CD4-positive, alpha-beta T cell (primary cell): ENCODE results near the gene SCFD1. TPM values are rescaled to one million over a fixed set of nuclear protein-coding genes. Genes with fewer than 3 reads are reported as not detected.

Experiments used
- ATAC-seq: fragments of 200-7000 bp; cut with Tn5 transposase; one replicate; pipeline ENCODE4 v1.10.0; 2022; ENCODE audit warnings: mild to moderate bottlenecking; ENCODE audit not compliant: poor library complexity
- CTCF ChIA-PET: fragments of 350-600 bp; sonication (Branson Sonifier 250); formaldehyde crosslinking; loops from one replicate; lab custom pipeline; 2021; ENCODE audit warnings: antibody characterized with exemption, inconsistent platforms; lab: Charles Lee
- POLR2A ChIA-PET: fragments of 350-600 bp; sonication (Branson Sonifier 250); formaldehyde crosslinking; loops from one replicate; lab custom pipeline; 2021; ENCODE audit warnings: antibody characterized with exemption, inconsistent platforms; lab: Charles Lee
- DNase-seq, 14 experiments: peaks; one replicate each; pipeline ENCODE4 v3.0.0-alpha.2; 2013 to 2020; ENCODE audit warnings: mixed read lengths in 2 of 14
- H3K27ac ChIP-seq, 2 donors: one replicate each; pipeline versions ENCODE4 v1.5.1 to v1.7.0; 2013; ENCODE audit warnings: low read length in 2 of 2, low read depth in 1 of 2, mild to moderate bottlenecking in 1 of 2
- H3K27me3 ChIP-seq, 2 experiments: 1 replicate in 1 of 2; 2 replicates in 1 of 2; pipeline versions ENCODE4 v1.6.1 to v1.7.0; 2013; ENCODE audit warnings: low read length in 2 of 2, control low read depth in 1 of 2, mild to moderate bottlenecking in 1 of 2, moderate library complexity in 1 of 2; ENCODE audit not compliant: insufficient read depth in 2 of 2, control insufficient read depth in 1 of 2
- H3K36me3 ChIP-seq: one replicate; pipeline ENCODE4 v1.6.1; 2013; ENCODE audit warnings: low read length, control low read depth; ENCODE audit not compliant: insufficient read depth
- H3K4me1 ChIP-seq: one replicate; pipeline ENCODE4 v1.6.1; 2013; ENCODE audit warnings: low read length, control low read depth; ENCODE audit not compliant: insufficient read depth
- H3K4me3 ChIP-seq: one replicate; pipeline ENCODE4 v1.5.1; 2013; ENCODE audit warnings: mild to moderate bottlenecking, low read length, moderate library complexity
- H3K9me3 ChIP-seq, 2 experiments: 1 replicate in 1 of 2; 2 replicates in 1 of 2; pipeline versions ENCODE4 v1.6.1 to v1.7.0; 2013; ENCODE audit warnings: low read length in 2 of 2, mild to moderate bottlenecking in 2 of 2, control low read depth in 1 of 2, moderate library complexity in 1 of 2; ENCODE audit not compliant: control insufficient read depth in 1 of 2, insufficient read depth in 1 of 2
- H3K27ac Mint-ChIP-seq: one replicate; pipeline ENCODE4 v1.8.0; 2020; ENCODE audit warnings: mixed read lengths
- H3K27me3 Mint-ChIP-seq: one replicate; pipeline ENCODE4 v1.8.0; 2021; ENCODE audit warnings: mixed read lengths
- H3K36me3 Mint-ChIP-seq: one replicate; pipeline ENCODE4 v1.8.0; 2021; ENCODE audit warnings: low read depth, mixed read lengths
- H3K4me1 Mint-ChIP-seq: one replicate; pipeline ENCODE4 v1.8.0; 2021; ENCODE audit warnings: low read depth, mixed read lengths
- H3K4me3 Mint-ChIP-seq: one replicate; pipeline ENCODE4 v1.8.0; 2020; ENCODE audit warnings: mild to moderate bottlenecking, mixed read lengths
- H3K9me3 Mint-ChIP-seq: one replicate; pipeline ENCODE4 v1.8.0; 2020; ENCODE audit warnings: mixed read lengths
- intact Hi-C, 2 experiments: fragments of 100-400 bp; cut with DNase I in 1 of 2; cut with micrococcal nuclease in 1 of 2; formaldehyde crosslinking; loops; one replicate each; pipeline versions ENCODE4 v1.15.1 to v1.9.0; 2023 to 2025; cut with DNase I, micrococcal nuclease
- total RNA-seq, 174 experiments: library from RNA in 2 of 174; stranded (reverse) in 2 of 174; gene quantifications; one replicate each; pipeline ENCODE4 v1.2.3 and lab custom pipeline; 2021 to 2026
- TF ChIP-seq, protein P1 (sequence below): fragments of 200-600 bp; IDR thresholded peaks from one replicate; pipeline ENCODE4 v1.8.0; 2022; ENCODE audit warnings: antibody characterized with exemption, mild to moderate bottlenecking

Gene SCFD1
- total RNA-seq, 2 experiments from 2014 or later: 59.0 to 63.6 TPM

DNA sequence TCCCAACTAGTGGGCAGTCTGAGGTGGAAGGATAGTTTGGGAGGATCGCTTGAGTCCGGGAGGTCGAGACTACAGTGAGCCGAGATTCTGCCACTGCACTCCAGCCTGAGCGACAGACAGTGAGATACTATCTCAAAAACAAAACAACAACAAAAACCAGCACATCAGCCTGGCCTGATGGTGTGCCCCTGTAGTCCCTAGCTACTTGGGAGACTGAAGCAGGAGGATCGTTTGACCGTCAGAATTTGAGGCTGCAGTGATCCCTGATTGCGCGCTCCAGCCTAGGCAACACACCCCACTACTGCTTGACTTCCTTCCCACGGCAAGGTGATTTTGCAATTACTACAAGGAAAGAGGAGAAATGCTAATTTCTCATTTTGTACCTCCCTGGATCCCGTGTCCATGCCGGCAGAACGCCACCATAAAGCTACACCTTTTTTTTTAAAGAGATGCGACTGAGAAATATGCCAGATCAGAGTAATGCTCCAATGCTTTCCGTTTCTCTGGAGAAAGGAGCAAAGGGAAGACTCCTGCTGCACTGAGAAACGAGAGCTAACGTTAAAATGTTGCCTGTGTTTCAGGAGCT, 672 bp upstream of the SCFD1 start:
- ATAC-seq: peak; percentile 9
- H3K27me3 Mint-ChIP-seq: no peaks in the 10 kb centered on the region
- ChIA-PET POLR2A (interaction anchor here (0.7 to 1.9 kb wide), 7 partner anchors 12 to 1455 kb away, joined by 3 to 16 read pairs (median 5); partner anchors contain the start of genes ARHGAP5, G2E3 and STRN3), CTCF (no interaction called here)
- Histone ChIP-seq H3K27me3 (no peaks in the 10 kb centered on the region), H3K27ac (peak overlapping the region; percentile 63 to 69), H3K36me3 (peaks cover 5% of the 10 kb centered on the region), H3K9me3 (no peaks in the 10 kb centered on the region), H3K4me3 (peak overlapping the region; percentile 76), H3K4me1 (peaks cover 18% of the 10 kb centered on the region)
- peaks cover 40% of the 10 kb centered on the region for H3K4me1 Mint-ChIP-seq
- DNase-seq: peak in 6 of 14 experiments; percentile 4 to 48 (median 17)
- peak overlapping the region; percentile 91 for H3K4me3 Mint-ChIP-seq
- H3K27ac Mint-ChIP-seq: peak overlapping the region; percentile 92
- H3K36me3 Mint-ChIP-seq: peaks cover 25% of the 10 kb centered on the region
- TF ChIP-seq, protein P1, sequence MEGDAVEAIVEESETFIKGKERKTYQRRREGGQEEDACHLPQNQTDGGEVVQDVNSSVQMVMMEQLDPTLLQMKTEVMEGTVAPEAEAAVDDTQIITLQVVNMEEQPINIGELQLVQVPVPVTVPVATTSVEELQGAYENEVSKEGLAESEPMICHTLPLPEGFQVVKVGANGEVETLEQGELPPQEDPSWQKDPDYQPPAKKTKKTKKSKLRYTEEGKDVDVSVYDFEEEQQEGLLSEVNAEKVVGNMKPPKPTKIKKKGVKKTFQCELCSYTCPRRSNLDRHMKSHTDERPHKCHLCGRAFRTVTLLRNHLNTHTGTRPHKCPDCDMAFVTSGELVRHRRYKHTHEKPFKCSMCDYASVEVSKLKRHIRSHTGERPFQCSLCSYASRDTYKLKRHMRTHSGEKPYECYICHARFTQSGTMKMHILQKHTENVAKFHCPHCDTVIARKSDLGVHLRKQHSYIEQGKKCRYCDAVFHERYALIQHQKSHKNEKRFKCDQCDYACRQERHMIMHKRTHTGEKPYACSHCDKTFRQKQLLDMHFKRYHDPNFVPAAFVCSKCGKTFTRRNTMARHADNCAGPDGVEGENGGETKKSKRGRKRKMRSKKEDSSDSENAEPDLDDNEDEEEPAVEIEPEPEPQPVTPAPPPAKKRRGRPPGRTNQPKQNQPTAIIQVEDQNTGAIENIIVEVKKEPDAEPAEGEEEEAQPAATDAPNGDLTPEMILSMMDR: no peak
- no peaks in the 10 kb centered on the region for H3K9me3 Mint-ChIP-seq
- intact Hi-C loops: loop anchor here in 1 of 2 experiments (10.0 kb wide), 2 partner anchors 943 to 1583 kb away; partner anchors contain the start of genes NUBPL, RNU6-7 and RNU6-8

DNA sequence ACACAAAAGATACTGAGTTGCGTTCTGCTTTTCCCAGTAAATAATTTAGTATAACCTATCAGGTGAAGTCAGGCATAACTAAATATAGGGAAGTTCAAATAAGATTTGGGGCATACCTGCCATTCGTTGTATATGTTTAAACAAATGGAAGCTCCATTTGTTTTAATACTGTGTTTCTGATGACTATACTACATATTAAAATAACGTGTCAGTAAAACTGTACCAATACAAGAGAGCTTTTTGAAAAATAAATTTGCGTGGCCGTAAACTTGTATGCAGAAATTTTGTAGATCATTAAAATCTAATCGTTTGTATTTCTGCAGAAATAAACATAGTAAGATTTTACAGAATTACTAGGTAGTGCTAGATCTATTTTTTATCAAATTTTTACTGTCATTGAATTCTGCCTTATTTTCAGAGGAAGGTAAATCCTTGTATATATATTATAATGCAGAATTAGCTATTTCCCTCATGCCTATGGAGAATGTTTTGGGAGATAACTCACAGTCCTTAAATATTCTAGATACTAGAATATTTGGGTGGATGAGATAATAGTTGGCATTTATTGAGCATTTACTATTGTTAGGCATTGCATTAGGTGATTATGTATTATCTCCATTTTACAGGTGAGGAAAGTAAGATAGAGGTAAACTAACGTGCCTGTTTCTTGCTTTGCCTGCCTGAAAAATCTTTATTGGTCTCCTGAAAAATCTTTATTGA, 1.5 kb downstream of the SCFD1 start:
- TF ChIP-seq, protein P1: no peak
- Mint-ChIP-seq H3K27me3 (no peaks in the 10 kb centered on the region), H3K4me3 (peak overlapping the region; percentile 91), H3K27ac (peak overlapping the region; percentile 12), H3K9me3 (no peaks in the 10 kb centered on the region), H3K4me1 (peaks cover 58% of the 10 kb centered on the region), H3K36me3 (peaks cover 34% of the 10 kb centered on the region)
- Histone ChIP-seq H3K27ac (no peak overlapping the region), H3K27me3 (no peaks in the 10 kb centered on the region), H3K4me1 (peaks cover 19% of the 10 kb centered on the region), H3K4me3 (no peak overlapping the region), H3K36me3 (peaks cover 9% of the 10 kb centered on the region), H3K9me3 (no peaks in the 10 kb centered on the region)
- ChIA-PET CTCF (interaction anchor here (1.4 kb wide), 1 partner anchor 33 kb away, joined by 3 read pairs; no protein-coding TSS in a partner anchor), POLR2A (interaction anchor here (1.5 to 2.3 kb wide), 3 partner anchors 65 to 585 kb away, joined by 7 to 16 read pairs (median 8); partner anchors contain the start of genes AP4S1, G2E3, HECTD1 and STRN3)
- intact Hi-C loops: loop anchor here (2.0 to 10.0 kb wide), 3 partner anchors 65 to 1581 kb away; partner anchors contain the start of genes G2E3 (in 2 of the 2), NUBPL (in 1 of the 2), RNU6-7 (in 1 of the 2) and RNU6-8 (in 1 of the 2)
- ATAC-seq (no peak), DNase-seq (no peak)

DNA sequence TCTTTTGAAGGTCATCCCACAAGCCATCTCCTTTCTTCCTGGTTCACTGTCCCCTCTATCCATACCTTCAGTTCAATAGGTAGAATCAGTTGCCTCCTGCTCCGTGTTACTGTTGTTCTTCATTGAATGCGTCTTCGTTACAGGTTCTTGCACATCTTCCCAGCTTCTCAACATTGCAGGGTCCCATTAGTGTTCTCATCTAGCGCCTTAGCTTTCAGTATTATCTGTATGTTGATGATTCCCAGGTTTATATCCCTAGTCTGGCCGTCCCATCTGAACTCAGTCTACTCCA, 2.0 kb downstream of the SCFD1 start:
- TF ChIP-seq, protein P1: no peak
- intact Hi-C loops: loop anchor here in 1 of 2 experiments (2.0 to 10.0 kb wide), 3 partner anchors 65 to 1581 kb away; partner anchors contain the start of genes G2E3, NUBPL, RNU6-7 and RNU6-8
- peak overlapping the region; percentile 80 for H3K4me3 Mint-ChIP-seq
- H3K4me1 ChIP-seq: peaks cover 19% of the 10 kb centered on the region
- no peaks in the 10 kb centered on the region for H3K27me3 Mint-ChIP-seq
- no peaks in the 10 kb centered on the region for H3K27me3 ChIP-seq
- no peaks in the 10 kb centered on the region for H3K9me3 ChIP-seq
- ChIA-PET CTCF (no interaction called here), POLR2A (interaction anchor here (2.3 kb wide), 1 partner anchor 584 kb away, joined by 8 read pairs; the partner anchor contains the start of gene HECTD1)
- peak overlapping the region; percentile 12 for H3K27ac Mint-ChIP-seq
- H3K36me3 Mint-ChIP-seq: peaks cover 39% of the 10 kb centered on the region
- H3K27ac ChIP-seq: no peak overlapping the region
- H3K9me3 Mint-ChIP-seq: no peaks in the 10 kb centered on the region
- no peak for ATAC-seq
- H3K36me3 ChIP-seq: peaks cover 9% of the 10 kb centered on the region
- peaks cover 62% of the 10 kb centered on the region for H3K4me1 Mint-ChIP-seq
- no peak for DNase-seq
- H3K4me3 ChIP-seq: no peak overlapping the region
